Uterus (tissue), 4 donors: ENCODE data around the gene NRSN2. TPM values are rescaled to one million over a fixed set of nuclear protein-coding genes. Genes with fewer than 3 reads are reported as not detected.
A peak's percentile ranks its signal among the peaks of the same experiment; 100 is the strongest.
"Not testable (repeated sequence)": the region's sequence is repeated elsewhere in the genome, so short reads cannot be mapped to it uniquely, and the experiment has no call there.

Experiments used
- DNase-seq, 2 donors: peaks; one replicate each; pipeline ENCODE4 v3.0.0-alpha.2; 2019 to 2020
- H3K27ac ChIP-seq, 2 donors: fragments of 200-600 bp; sonication (generic); 1 replicate in 1 of 2; 2 replicates in 1 of 2; pipeline ENCODE4 v1.5.1; 2016 to 2018
- H3K27me3 ChIP-seq, 2 donors: fragments of 200-600 bp; sonication (generic); one replicate each; pipeline ENCODE4 v1.5.1; 2018 to 2019; ENCODE audit warnings: control low read depth in 1 of 2
- H3K36me3 ChIP-seq, 2 donors: fragments of 200-600 bp; sonication (generic); one replicate each; pipeline ENCODE4 v1.5.1; 2019; ENCODE audit warnings: control low read depth in 1 of 2
- H3K4me1 ChIP-seq, 2 donors: fragments of 200-600 bp; sonication (generic); one replicate each; pipeline ENCODE4 v1.5.1; 2018 to 2019; ENCODE audit warnings: control low read depth in 1 of 2
- H3K4me3 ChIP-seq, 2 donors: fragments of 200-600 bp; sonication (generic); 1 replicate in 1 of 2; 2 replicates in 1 of 2; pipeline ENCODE4 v1.5.1; 2018 to 2019; ENCODE audit warnings: mild to moderate bottlenecking in 1 of 2
- H3K9me3 ChIP-seq, 2 donors: fragments of 200-600 bp; sonication (generic); one replicate each; pipeline ENCODE4 v1.5.1; 2019; ENCODE audit warnings: control low read depth in 1 of 2
- CTCF ChIP-seq, 4 experiments: fragments of 200-600 bp in 2 of 4; fragments of 450-650 bp in 2 of 4; sonication (generic) in 2 of 4; IDR thresholded peaks; one replicate each; pipeline ENCODE4 v1.5.1; 2016 to 2019; ENCODE audit warnings: antibody characterized with exemption in 4 of 4, mild to moderate bottlenecking in 2 of 4, moderate library complexity in 1 of 4
- POLR2A ChIP-seq, 2 donors: fragments of 450-650 bp; IDR thresholded peaks; one replicate each; pipeline ENCODE4 v1.6.1; 2016; ENCODE audit warnings: antibody characterized with exemption in 2 of 2, mild to moderate bottlenecking in 1 of 2, moderate library complexity in 1 of 2
- intact Hi-C: fragments of 100-400 bp; cut with DNase I; formaldehyde crosslinking; loops from one replicate; pipeline ENCODE4 v1.15.1; 2023; ENCODE audit warnings: low total_unique reads
- total RNA-seq, 4 donors: library from RNA; depleted of rRNA in 3 of 4; stranded (reverse); fragments of >200 nt in 3 of 4; gene quantifications; one replicate each; pipeline versions ENCODE4 v1.1.0 to v1.2.4, GENCODE V29; 2014 to 2023
- donor health status: DM: yes; HTN: yes; CAD: no.

NRSN2 gene
- total RNA-seq, 4 donors from 2014 or later: 10.2 to 65.6 (median 28.7) TPM

- Histone ChIP-seq H3K36me3 (no peaks in the 10 kb centered on the region), H3K9me3 (no peaks in the 10 kb centered on the region), H3K27ac (no peak overlapping the region), H3K4me3 (no peak overlapping the region), H3K27me3 (no peaks in the 10 kb centered on the region), H3K4me1 (no peaks in the 10 kb centered on the region)
- no peak for DNase-seq
- TF ChIP-seq CTCF (IDR thresholded peaks at IDR 0.05) (no peak), POLR2A (IDR thresholded peaks at IDR 0.05) (no peak)
- intact Hi-C loops: no loop called here
Observed at GRCh38 chr20:367486-367887, 20.6 kb downstream of the NRSN2 start.

- no peak for DNase-seq
- intact Hi-C loops: no loop called here
- Histone ChIP-seq H3K4me3 (no peak overlapping the region), H3K36me3 (no peaks in the 10 kb centered on the region), H3K27ac (no peak overlapping the region), H3K4me1 (no peaks in the 10 kb centered on the region), H3K9me3 (no peaks in the 10 kb centered on the region), H3K27me3 (no peaks in the 10 kb centered on the region)
- TF ChIP-seq CTCF (IDR thresholded peaks at IDR 0.05) (no peak), POLR2A (IDR thresholded peaks at IDR 0.05) (no peak)
Observed at GRCh38 chr20:368915-369314, 22.0 kb downstream of the NRSN2 start.

GRCh38 chr20:370151-370600, 23.3 kb downstream of the NRSN2 start:
- H3K36me3 ChIP-seq: no peaks in the 10 kb centered on the region
- H3K4me1 ChIP-seq: no peaks in the 10 kb centered on the region
- no peak for DNase-seq
- H3K4me3 ChIP-seq: no peak overlapping the region
- H3K27me3 ChIP-seq: no peaks in the 10 kb centered on the region
- no peak overlapping the region for H3K27ac ChIP-seq
- no peaks in the 10 kb centered on the region for H3K9me3 ChIP-seq
- intact Hi-C loops: no loop called here
- TF ChIP-seq CTCF (IDR thresholded peaks at IDR 0.05) (no peak), POLR2A (IDR thresholded peaks at IDR 0.05) (no peak)

- no peak overlapping the region for H3K4me3 ChIP-seq
- no peak for TF ChIP-seq CTCF (IDR thresholded peaks at IDR 0.05)
- TF ChIP-seq POLR2A (IDR thresholded peaks at IDR 0.05): no peak
- H3K36me3 ChIP-seq: no peaks in the 10 kb centered on the region
- peak overlapping the region; percentile 30 to 45 for H3K27ac ChIP-seq
- DNase-seq: no peak
- no peaks in the 10 kb centered on the region for H3K4me1 ChIP-seq
- no peaks in the 10 kb centered on the region for H3K9me3 ChIP-seq
- intact Hi-C loops: no loop called here
- H3K27me3 ChIP-seq: no peaks in the 10 kb centered on the region
Observed at GRCh38 chr20:370977-371754, 24.3 kb downstream of the NRSN2 start.

- intact Hi-C loops: no loop called here
- Histone ChIP-seq H3K27ac (peak overlapping the region; percentile 30 to 45), H3K36me3 (no peaks in the 10 kb centered on the region), H3K27me3 (no peaks in the 10 kb centered on the region), H3K4me1 (no peaks in the 10 kb centered on the region), H3K4me3 (no peak overlapping the region), H3K9me3 (no peaks in the 10 kb centered on the region)
- no peak for TF ChIP-seq CTCF (IDR thresholded peaks at IDR 0.05)
- no peak for TF ChIP-seq POLR2A (IDR thresholded peaks at IDR 0.05)
- DNase-seq: peak; percentile 32 to 77
Observed at GRCh38 chr20:371755-372542, 25.0 kb downstream of the NRSN2 start.

GRCh38 chr20:372543-373082, 25.7 kb downstream of the NRSN2 start:
- intact Hi-C loops, H3K27ac ChIP-seq, DNase-seq, H3K27me3 ChIP-seq, H3K9me3 ChIP-seq, H3K36me3 ChIP-seq, H3K4me1 ChIP-seq, H3K4me3 ChIP-seq: not testable (repeated sequence)
